Measurements from ENCODE around the gene CEND1. TPM values are rescaled to one million over a fixed set of nuclear protein-coding genes. Genes with fewer than 3 reads are reported as not detected.

Gene CEND1
- total RNA-seq, 1 experiment from 2014 or later: 0.81 TPM

- H2BK5ac ChIP-seq (ENCODE audit: insufficient read length, low read length): no peak overlapping the region
- peaks cover under 1% of the 10 kb centered on the region; the same call in 1 of the 2 replicates for H3K27me3 Mint-ChIP-seq (ENCODE audit: low read depth)
- WGBS (ENCODE audit: extremely low coverage, insufficient read length, low lambda C conversion rate): no CpG with 5 or more reads among the region's 22 CpGs
- no peaks in the 10 kb centered on the region for H4K20me1 ChIP-seq (ENCODE audit: control insufficient read depth, insufficient read depth, insufficient read length)
- no peak overlapping the region for H4K91ac ChIP-seq (ENCODE audit: insufficient read length, low read depth, low read length)
- no peaks in the 10 kb centered on the region for H3K9me3 ChIP-seq (ENCODE audit: control insufficient read depth, low read depth, low read length)
- no peak for DNase-seq
- no peak overlapping the region for H4K5ac ChIP-seq (ENCODE audit: insufficient read length, low read depth, low read length)
- no peak overlapping the region for H2BK20ac ChIP-seq (ENCODE audit: low read depth, low read length, poor library complexity, severe bottlenecking)
- no peak for TF ChIP-seq CTCF (conservative IDR thresholded peaks at IDR 0.05)
- H4K8ac ChIP-seq (replicated peaks; ENCODE audit: insufficient read length, low read depth, low read length): no peak overlapping the region
- no peak overlapping the region for H3K14ac ChIP-seq (ENCODE audit: insufficient read depth, low read length)
- H2BK12ac ChIP-seq (ENCODE audit: insufficient read length, low read depth, low read length): no peak overlapping the region
- no peak overlapping the region for H3K23ac ChIP-seq (ENCODE audit: insufficient read length, low read depth, low read length)
- no peaks in the 10 kb centered on the region for H3K4me1 ChIP-seq (ENCODE audit: insufficient read depth, low read length)
- no peak overlapping the region for H3K56ac ChIP-seq (ENCODE audit: insufficient read length, low read depth, low read length)
- peaks cover 7% of the 10 kb centered on the region for H3K23me2 ChIP-seq (ENCODE audit: insufficient read length, low read depth, low read length, poor library complexity, severe bottlenecking)
- no peak overlapping the region for H3K4ac ChIP-seq (ENCODE audit: low read depth, low read length)
- H3K4me3 Mint-ChIP-seq: no peak overlapping the region
- no peaks in the 10 kb centered on the region for H3K9me3 Mint-ChIP-seq
- no peak overlapping the region for H3K27ac ChIP-seq (ENCODE audit: insufficient read length, low read depth, low read length)
- no peak overlapping the region for H2AK5ac ChIP-seq (ENCODE audit: insufficient read length, low read length)
- H3K9ac ChIP-seq (ENCODE audit: extremely low read depth, insufficient read length, low read length): no peak overlapping the region
- H3K79me1 ChIP-seq (ENCODE audit: insufficient read depth, low read depth, low read length, poor library complexity, severe bottlenecking): peaks cover 2% of the 10 kb centered on the region
- no peaks in the 10 kb centered on the region; the same call in 1 of the 2 replicates for H3K79me2 ChIP-seq (ENCODE audit: insufficient read depth, low read length)
- no peak overlapping the region for H2BK120ac ChIP-seq (ENCODE audit: low read depth, low read length, poor library complexity, severe bottlenecking)
- H3K27ac Mint-ChIP-seq: no peak overlapping the region
- no peak overlapping the region for H2AFZ ChIP-seq (ENCODE audit: low read length)
- peaks cover 10 to 52% (median 46%) of the 10 kb centered on the region in 3 experiments; a peak in 6 of 7 replicates for H3K36me3 Mint-ChIP-seq (ENCODE audit: insufficient read depth in 1 of 3, low read depth in 3 of 3)
- no peak overlapping the region for H3K18ac ChIP-seq (ENCODE audit: insufficient read length, low read depth, low read length)
- H3K4me1 Mint-ChIP-seq: peaks cover 16 to 28% of the 10 kb centered on the region in 2 experiments
- H3T11ph ChIP-seq (ENCODE audit: low read length): no peak overlapping the region
- no peak overlapping the region for H2BK15ac ChIP-seq (ENCODE audit: low read depth, low read length)
- H3K27me3 ChIP-seq (ENCODE audit: insufficient read depth, low read length): no peaks in the 10 kb centered on the region
- H3K4me2 ChIP-seq (ENCODE audit: insufficient read depth, insufficient read length, low read length): no peak overlapping the region
Measured at GRCh38 chr11:837189-837989, 47.5 kb upstream of the CEND1 start.

Data from H9 (cell line).